Measurements from ENCODE around the gene TMEM247. TPM values are rescaled to one million over a fixed set of nuclear protein-coding genes. Genes with fewer than 3 reads are reported as not detected.
"Not testable (repeated sequence)": the region's sequence is repeated elsewhere in the genome, so short reads cannot be mapped to it uniquely, and the experiment has no call there.

TMEM247 gene
- total RNA-seq, 2 experiments from 2014 or later = not detected

- H3K27ac Mint-ChIP-seq = no peak overlapping the region
- H3K9me3 Mint-ChIP-seq = peaks cover 11% of the 10 kb centered on the region
- H3K4me3 Mint-ChIP-seq = no peak overlapping the region
- DNase-seq = no peak
- H3K36me3 Mint-ChIP-seq = peaks cover 6% of the 10 kb centered on the region
- no peaks in the 10 kb centered on the region for H3K4me1 Mint-ChIP-seq
- no peaks in the 10 kb centered on the region for H3K27me3 Mint-ChIP-seq
Measured at GRCh38 chr2:46471019-46471583, 8.3 kb upstream of the TMEM247 start.

GRCh38 chr2:46471697-46472096 is 7.7 kb upstream of the TMEM247 start:
- H3K27ac Mint-ChIP-seq = no peak overlapping the region
- H3K27me3 Mint-ChIP-seq = no peaks in the 10 kb centered on the region

GRCh38 chr2:46472165-46472564 is 7.2 kb upstream of the TMEM247 start:
- H3K27me3 Mint-ChIP-seq, H3K27ac Mint-ChIP-seq, H3K4me3 Mint-ChIP-seq, H3K4me1 Mint-ChIP-seq, DNase-seq, H3K36me3 Mint-ChIP-seq: not testable (repeated sequence)
- H3K9me3 Mint-ChIP-seq = peaks cover 15% of the 10 kb centered on the region

More at GRCh38 chr2:46471697-46472096, 7.7 kb upstream of the TMEM247 start:
- Mint-ChIP-seq H3K36me3 (peaks cover 6% of the 10 kb centered on the region), H3K9me3 (peaks cover 15% of the 10 kb centered on the region), H3K4me3 (no peak overlapping the region), H3K4me1 (no peaks in the 10 kb centered on the region)
- DNase-seq = no peak

GRCh38 chr2:46477462-46477861 is 1.9 kb upstream of the TMEM247 start:
- H3K4me1 Mint-ChIP-seq = peaks cover 14% of the 10 kb centered on the region
- not testable (repeated sequence) for DNase-seq, H3K27me3 Mint-ChIP-seq, H3K36me3 Mint-ChIP-seq, H3K27ac Mint-ChIP-seq, H3K4me3 Mint-ChIP-seq
- peaks cover 16% of the 10 kb centered on the region for H3K9me3 Mint-ChIP-seq

GRCh38 chr2:46477925-46478324 is 1.4 kb upstream of the TMEM247 start:
- no peak overlapping the region for H3K4me3 Mint-ChIP-seq
- peaks cover 6% of the 10 kb centered on the region for H3K36me3 Mint-ChIP-seq
- peaks cover 14% of the 10 kb centered on the region for H3K4me1 Mint-ChIP-seq
- no peak overlapping the region for H3K27ac Mint-ChIP-seq
- H3K27me3 Mint-ChIP-seq = no peaks in the 10 kb centered on the region
- no peak for DNase-seq
- H3K9me3 Mint-ChIP-seq = peaks cover 16% of the 10 kb centered on the region

- peaks cover 14% of the 10 kb centered on the region for H3K4me1 Mint-ChIP-seq
- H3K27me3 Mint-ChIP-seq = no peaks in the 10 kb centered on the region
- H3K4me3 Mint-ChIP-seq = no peak overlapping the region
- no peaks in the 10 kb centered on the region for H3K36me3 Mint-ChIP-seq
- H3K27ac Mint-ChIP-seq = no peak overlapping the region
- peaks cover 7% of the 10 kb centered on the region for H3K9me3 Mint-ChIP-seq
- no peak for DNase-seq
Measured at GRCh38 chr2:46480562-46480961, 1.2 kb downstream of the TMEM247 start.

GRCh38 chr2:46481198-46482193 is 2.1 kb downstream of the TMEM247 start:
- Mint-ChIP-seq H3K27ac (no peak overlapping the region), H3K4me3 (no peak overlapping the region), H3K27me3 (no peaks in the 10 kb centered on the region), H3K36me3 (no peaks in the 10 kb centered on the region), H3K9me3 (peaks cover 5% of the 10 kb centered on the region), H3K4me1 (peaks cover 14% of the 10 kb centered on the region)
- no peak for DNase-seq

- no peak overlapping the region for H3K4me3 Mint-ChIP-seq
- peaks cover 12% of the 10 kb centered on the region for H3K4me1 Mint-ChIP-seq
- no peak overlapping the region for H3K27ac Mint-ChIP-seq
- H3K36me3 Mint-ChIP-seq = no peaks in the 10 kb centered on the region
- H3K9me3 Mint-ChIP-seq = peaks cover 3% of the 10 kb centered on the region
- H3K27me3 Mint-ChIP-seq = no peaks in the 10 kb centered on the region
- no peak for DNase-seq
Measured at GRCh38 chr2:46482490-46482889, 3.1 kb downstream of the TMEM247 start.

- Mint-ChIP-seq H3K27me3 (no peaks in the 10 kb centered on the region), H3K9me3 (no peaks in the 10 kb centered on the region), H3K4me3 (no peak overlapping the region), H3K27ac (no peak overlapping the region), H3K36me3 (no peaks in the 10 kb centered on the region), H3K4me1 (peaks cover 5% of the 10 kb centered on the region)
- no peak for DNase-seq
Measured at GRCh38 chr2:46485002-46485401, 5.6 kb downstream of the TMEM247 start.

- Mint-ChIP-seq H3K27me3 (no peaks in the 10 kb centered on the region), H3K4me3 (no peak overlapping the region), H3K9me3 (no peaks in the 10 kb centered on the region), H3K36me3 (no peaks in the 10 kb centered on the region), H3K4me1 (peaks cover 7% of the 10 kb centered on the region), H3K27ac (no peak overlapping the region)
- no peak for DNase-seq
Measured at GRCh38 chr2:46486436-46486835, 7.1 kb downstream of the TMEM247 start.

GRCh38 chr2:46487667-46488335 is 8.4 kb downstream of the TMEM247 start:
- H3K4me3 Mint-ChIP-seq = no peak overlapping the region
- H3K36me3 Mint-ChIP-seq = no peaks in the 10 kb centered on the region
- H3K27ac Mint-ChIP-seq = no peak overlapping the region
- peaks cover 3% of the 10 kb centered on the region for H3K4me1 Mint-ChIP-seq
- H3K9me3 Mint-ChIP-seq = no peaks in the 10 kb centered on the region
- DNase-seq = no peak
- H3K27me3 Mint-ChIP-seq = no peaks in the 10 kb centered on the region

GRCh38 chr2:46488389-46488788 is 9.0 kb downstream of the TMEM247 start:
- Mint-ChIP-seq H3K4me1 (peaks cover 3% of the 10 kb centered on the region), H3K9me3 (no peaks in the 10 kb centered on the region), H3K4me3 (no peak overlapping the region)

GRCh38 chr2:46489423-46490174 is 10.2 kb downstream of the TMEM247 start:
- Mint-ChIP-seq H3K4me1 (peaks cover 3% of the 10 kb centered on the region), H3K4me3 (no peak overlapping the region), H3K27ac (no peak overlapping the region), H3K36me3 (no peaks in the 10 kb centered on the region), H3K9me3 (no peaks in the 10 kb centered on the region), H3K27me3 (no peaks in the 10 kb centered on the region)
- no peak for DNase-seq

More at GRCh38 chr2:46488389-46488788, 9.0 kb downstream of the TMEM247 start:
- DNase-seq = no peak
- H3K27me3 Mint-ChIP-seq = no peaks in the 10 kb centered on the region
- no peak overlapping the region for H3K27ac Mint-ChIP-seq
- no peaks in the 10 kb centered on the region for H3K36me3 Mint-ChIP-seq

GRCh38 chr2:46490521-46491141 is 11.3 kb downstream of the TMEM247 start:
- Mint-ChIP-seq H3K4me3 (no peak overlapping the region), H3K4me1 (peaks cover 3% of the 10 kb centered on the region), H3K27me3 (no peaks in the 10 kb centered on the region), H3K36me3 (no peaks in the 10 kb centered on the region), H3K27ac (no peak overlapping the region), H3K9me3 (no peaks in the 10 kb centered on the region)
- no peak for DNase-seq
